Measurements from ENCODE around the gene TTC24. TPM values are rescaled to one million over a fixed set of nuclear protein-coding genes. Genes with fewer than 3 reads are reported as not detected.

The TTC24 gene
- total and polyA plus RNA-seq, 2 experiments from 2014 or later, result not detected

DNA sequence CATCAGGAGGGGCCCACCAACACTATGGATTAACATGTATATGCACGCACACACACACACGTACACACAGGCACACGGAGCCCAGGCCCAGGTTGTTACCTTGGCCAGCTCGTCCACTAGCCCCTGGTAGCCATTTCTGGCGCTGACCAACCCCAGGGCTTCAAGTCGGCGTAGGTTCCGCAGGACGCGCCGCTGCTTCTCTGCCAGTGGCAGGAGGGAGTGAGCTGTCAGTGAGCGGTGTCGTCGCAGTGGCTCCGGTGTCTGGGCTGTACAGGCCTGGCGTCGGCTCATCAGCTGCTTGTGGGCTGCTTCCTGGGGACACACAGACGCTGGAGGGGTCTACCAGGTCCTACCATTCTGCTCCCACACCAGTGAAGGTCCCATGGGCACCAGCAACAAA lies 49.5 kb upstream of the TTC24 start:
- Mint-ChIP-seq H3K4me1 (peaks cover 16% of the 10 kb centered on the region), H3K36me3 (ENCODE audit: low read depth) (peaks cover 62% of the 10 kb centered on the region), H3K4me3 (no peak overlapping the region), H3K27ac (no peak overlapping the region), H3K27me3 (ENCODE audit: insufficient read depth, low read depth, poor library complexity) (peaks cover under 1% of the 10 kb centered on the region), H3K9me3 (no peaks in the 10 kb centered on the region)
- Histone ChIP-seq H3K4me1 (ENCODE audit: insufficient read depth) (peaks cover 16% of the 10 kb centered on the region; the same call in 1 of the 2 replicates), H4K20me1 (replicated peaks; ENCODE audit: insufficient read depth) (no peaks in the 10 kb centered on the region), H2AFZ (no peak overlapping the region), H3K4me3 (no peak overlapping the region), H3K79me2 (replicated peaks; ENCODE audit: insufficient read depth) (no peaks in the 10 kb centered on the region), H3F3A (replicated peaks; ENCODE audit: low read depth) (no peaks in the 10 kb centered on the region), H3K36me3 (ENCODE audit: insufficient read depth) (no peaks in the 10 kb centered on the region), H3K27ac (ENCODE audit: low read depth) (no peak overlapping the region), H3K9me2 (ENCODE audit: insufficient read depth) (no peaks in the 10 kb centered on the region), H3K4me2 (no peak overlapping the region), H3K27me3 (ENCODE audit: insufficient read depth) (no peaks in the 10 kb centered on the region)
- ATAC-seq (no peak), DNase-seq (ENCODE audit: low spot score) (no peak)
- TF ChIP-seq, protein P1, sequence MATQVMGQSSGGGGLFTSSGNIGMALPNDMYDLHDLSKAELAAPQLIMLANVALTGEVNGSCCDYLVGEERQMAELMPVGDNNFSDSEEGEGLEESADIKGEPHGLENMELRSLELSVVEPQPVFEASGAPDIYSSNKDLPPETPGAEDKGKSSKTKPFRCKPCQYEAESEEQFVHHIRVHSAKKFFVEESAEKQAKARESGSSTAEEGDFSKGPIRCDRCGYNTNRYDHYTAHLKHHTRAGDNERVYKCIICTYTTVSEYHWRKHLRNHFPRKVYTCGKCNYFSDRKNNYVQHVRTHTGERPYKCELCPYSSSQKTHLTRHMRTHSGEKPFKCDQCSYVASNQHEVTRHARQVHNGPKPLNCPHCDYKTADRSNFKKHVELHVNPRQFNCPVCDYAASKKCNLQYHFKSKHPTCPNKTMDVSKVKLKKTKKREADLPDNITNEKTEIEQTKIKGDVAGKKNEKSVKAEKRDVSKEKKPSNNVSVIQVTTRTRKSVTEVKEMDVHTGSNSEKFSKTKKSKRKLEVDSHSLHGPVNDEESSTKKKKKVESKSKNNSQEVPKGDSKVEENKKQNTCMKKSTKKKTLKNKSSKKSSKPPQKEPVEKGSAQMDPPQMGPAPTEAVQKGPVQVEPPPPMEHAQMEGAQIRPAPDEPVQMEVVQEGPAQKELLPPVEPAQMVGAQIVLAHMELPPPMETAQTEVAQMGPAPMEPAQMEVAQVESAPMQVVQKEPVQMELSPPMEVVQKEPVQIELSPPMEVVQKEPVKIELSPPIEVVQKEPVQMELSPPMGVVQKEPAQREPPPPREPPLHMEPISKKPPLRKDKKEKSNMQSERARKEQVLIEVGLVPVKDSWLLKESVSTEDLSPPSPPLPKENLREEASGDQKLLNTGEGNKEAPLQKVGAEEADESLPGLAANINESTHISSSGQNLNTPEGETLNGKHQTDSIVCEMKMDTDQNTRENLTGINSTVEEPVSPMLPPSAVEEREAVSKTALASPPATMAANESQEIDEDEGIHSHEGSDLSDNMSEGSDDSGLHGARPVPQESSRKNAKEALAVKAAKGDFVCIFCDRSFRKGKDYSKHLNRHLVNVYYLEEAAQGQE (IDR thresholded peaks at IDR 0.05; ENCODE audit: unreplicated experiment), result no peak
- TF ChIP-seq, protein P2, sequence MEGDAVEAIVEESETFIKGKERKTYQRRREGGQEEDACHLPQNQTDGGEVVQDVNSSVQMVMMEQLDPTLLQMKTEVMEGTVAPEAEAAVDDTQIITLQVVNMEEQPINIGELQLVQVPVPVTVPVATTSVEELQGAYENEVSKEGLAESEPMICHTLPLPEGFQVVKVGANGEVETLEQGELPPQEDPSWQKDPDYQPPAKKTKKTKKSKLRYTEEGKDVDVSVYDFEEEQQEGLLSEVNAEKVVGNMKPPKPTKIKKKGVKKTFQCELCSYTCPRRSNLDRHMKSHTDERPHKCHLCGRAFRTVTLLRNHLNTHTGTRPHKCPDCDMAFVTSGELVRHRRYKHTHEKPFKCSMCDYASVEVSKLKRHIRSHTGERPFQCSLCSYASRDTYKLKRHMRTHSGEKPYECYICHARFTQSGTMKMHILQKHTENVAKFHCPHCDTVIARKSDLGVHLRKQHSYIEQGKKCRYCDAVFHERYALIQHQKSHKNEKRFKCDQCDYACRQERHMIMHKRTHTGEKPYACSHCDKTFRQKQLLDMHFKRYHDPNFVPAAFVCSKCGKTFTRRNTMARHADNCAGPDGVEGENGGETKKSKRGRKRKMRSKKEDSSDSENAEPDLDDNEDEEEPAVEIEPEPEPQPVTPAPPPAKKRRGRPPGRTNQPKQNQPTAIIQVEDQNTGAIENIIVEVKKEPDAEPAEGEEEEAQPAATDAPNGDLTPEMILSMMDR (conservative IDR thresholded peaks at IDR 0.05; ENCODE audit: low read depth in 2 of 2), result no peak

DNA sequence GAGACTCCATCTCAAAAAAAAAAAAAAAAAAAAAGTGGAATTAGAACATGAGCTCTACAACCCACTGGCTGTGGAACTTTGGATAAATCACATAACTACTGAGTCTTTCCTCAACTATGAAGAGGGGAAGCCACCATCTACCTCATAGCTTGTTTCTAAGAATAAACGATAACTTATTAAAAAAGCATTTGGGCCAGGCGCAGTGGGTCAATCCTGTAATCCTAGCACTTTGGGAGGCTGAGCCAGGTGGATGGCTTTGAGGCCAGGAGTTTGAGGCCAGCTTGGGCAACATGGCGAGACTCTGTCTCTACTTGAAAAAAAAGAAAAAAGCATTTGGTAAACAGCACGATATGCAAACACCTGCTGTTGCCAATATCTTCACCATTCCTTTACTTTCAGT lies 47.1 kb upstream of the TTC24 start:
- TF ChIP-seq ZNF331 (CRISPR knock-in tag; IDR thresholded peaks at IDR 0.05; ENCODE audit: low read depth) (no peak), NANOG (IDR thresholded peaks at IDR 0.05; ENCODE audit: borderline replicate concordance) (no peak), POLR2AphosphoS5 (IDR thresholded peaks at IDR 0.05; ENCODE audit: low read depth) (no peak), EZH2 (IDR thresholded peaks at IDR 0.05; ENCODE audit: low read depth, unreplicated experiment) (no peak)
- TF ChIP-seq, protein P3, sequence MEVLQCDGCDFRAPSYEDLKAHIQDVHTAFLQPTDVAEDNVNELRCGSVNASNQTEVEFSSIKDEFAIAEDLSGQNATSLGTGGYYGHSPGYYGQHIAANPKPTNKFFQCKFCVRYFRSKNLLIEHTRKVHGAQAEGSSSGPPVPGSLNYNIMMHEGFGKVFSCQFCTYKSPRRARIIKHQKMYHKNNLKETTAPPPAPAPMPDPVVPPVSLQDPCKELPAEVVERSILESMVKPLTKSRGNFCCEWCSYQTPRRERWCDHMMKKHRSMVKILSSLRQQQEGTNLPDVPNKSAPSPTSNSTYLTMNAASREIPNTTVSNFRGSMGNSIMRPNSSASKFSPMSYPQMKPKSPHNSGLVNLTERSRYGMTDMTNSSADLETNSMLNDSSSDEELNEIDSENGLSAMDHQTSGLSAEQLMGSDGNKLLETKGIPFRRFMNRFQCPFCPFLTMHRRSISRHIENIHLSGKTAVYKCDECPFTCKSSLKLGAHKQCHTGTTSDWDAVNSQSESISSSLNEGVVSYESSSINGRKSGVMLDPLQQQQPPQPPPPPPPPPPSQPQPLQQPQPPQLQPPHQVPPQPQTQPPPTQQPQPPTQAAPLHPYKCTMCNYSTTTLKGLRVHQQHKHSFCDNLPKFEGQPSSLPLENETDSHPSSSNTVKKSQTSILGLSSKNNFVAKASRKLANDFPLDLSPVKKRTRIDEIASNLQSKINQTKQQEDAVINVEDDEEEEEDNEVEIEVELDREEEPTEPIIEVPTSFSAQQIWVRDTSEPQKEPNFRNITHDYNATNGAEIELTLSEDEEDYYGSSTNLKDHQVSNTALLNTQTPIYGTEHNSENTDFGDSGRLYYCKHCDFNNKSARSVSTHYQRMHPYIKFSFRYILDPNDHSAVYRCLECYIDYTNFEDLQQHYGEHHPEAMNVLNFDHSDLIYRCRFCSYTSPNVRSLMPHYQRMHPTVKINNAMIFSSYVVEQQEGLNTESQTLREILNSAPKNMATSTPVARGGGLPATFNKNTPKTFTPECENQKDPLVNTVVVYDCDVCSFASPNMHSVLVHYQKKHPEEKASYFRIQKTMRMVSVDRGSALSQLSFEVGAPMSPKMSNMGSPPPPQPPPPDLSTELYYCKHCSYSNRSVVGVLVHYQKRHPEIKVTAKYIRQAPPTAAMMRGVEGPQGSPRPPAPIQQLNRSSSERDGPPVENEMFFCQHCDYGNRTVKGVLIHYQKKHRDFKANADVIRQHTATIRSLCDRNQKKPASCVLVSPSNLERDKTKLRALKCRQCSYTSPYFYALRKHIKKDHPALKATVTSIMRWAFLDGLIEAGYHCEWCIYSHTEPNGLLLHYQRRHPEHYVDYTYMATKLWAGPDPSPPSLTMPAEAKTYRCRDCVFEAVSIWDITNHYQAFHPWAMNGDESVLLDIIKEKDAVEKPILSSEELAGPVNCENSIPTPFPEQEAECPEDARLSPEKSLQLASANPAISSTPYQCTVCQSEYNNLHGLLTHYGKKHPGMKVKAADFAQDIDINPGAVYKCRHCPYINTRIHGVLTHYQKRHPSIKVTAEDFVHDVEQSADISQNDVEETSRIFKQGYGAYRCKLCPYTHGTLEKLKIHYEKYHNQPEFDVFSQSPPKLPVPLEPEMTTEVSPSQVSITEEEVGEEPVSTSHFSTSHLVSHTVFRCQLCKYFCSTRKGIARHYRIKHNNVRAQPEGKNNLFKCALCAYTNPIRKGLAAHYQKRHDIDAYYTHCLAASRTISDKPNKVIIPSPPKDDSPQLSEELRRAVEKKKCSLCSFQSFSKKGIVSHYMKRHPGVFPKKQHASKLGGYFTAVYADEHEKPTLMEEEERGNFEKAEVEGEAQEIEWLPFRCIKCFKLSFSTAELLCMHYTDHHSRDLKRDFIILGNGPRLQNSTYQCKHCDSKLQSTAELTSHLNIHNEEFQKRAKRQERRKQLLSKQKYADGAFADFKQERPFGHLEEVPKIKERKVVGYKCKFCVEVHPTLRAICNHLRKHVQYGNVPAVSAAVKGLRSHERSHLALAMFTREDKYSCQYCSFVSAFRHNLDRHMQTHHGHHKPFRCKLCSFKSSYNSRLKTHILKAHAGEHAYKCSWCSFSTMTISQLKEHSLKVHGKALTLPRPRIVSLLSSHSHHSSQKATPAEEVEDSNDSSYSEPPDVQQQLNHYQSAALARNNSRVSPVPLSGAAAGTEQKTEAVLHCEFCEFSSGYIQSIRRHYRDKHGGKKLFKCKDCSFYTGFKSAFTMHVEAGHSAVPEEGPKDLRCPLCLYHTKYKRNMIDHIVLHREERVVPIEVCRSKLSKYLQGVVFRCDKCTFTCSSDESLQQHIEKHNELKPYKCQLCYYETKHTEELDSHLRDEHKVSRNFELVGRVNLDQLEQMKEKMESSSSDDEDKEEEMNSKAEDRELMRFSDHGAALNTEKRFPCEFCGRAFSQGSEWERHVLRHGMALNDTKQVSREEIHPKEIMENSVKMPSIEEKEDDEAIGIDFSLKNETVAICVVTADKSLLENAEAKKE (CRISPR knock-in tag; IDR thresholded peaks at IDR 0.05), result no peak
- TF ChIP-seq, protein P2 (conservative IDR thresholded peaks at IDR 0.05; ENCODE audit: low read depth in 2 of 2), result no peak
- ATAC-seq (no peak), DNase-seq (ENCODE audit: low spot score) (no peak)
- Histone ChIP-seq H3F3A (replicated peaks; ENCODE audit: low read depth) (no peaks in the 10 kb centered on the region), H3K9me2 (ENCODE audit: insufficient read depth) (no peaks in the 10 kb centered on the region), H3K27me3 (ENCODE audit: insufficient read depth) (no peaks in the 10 kb centered on the region), H3K4me2 (no peak overlapping the region), H4K20me1 (replicated peaks; ENCODE audit: insufficient read depth) (no peaks in the 10 kb centered on the region; the same call in 1 of the 2 replicates), H3K27ac (ENCODE audit: low read depth) (no peak overlapping the region), H3K79me2 (replicated peaks; ENCODE audit: insufficient read depth) (no peaks in the 10 kb centered on the region), H3K36me3 (ENCODE audit: insufficient read depth) (peaks cover 13% of the 10 kb centered on the region; the same call in 1 of the 2 replicates), H3K4me3 (no peak overlapping the region), H3K4me1 (ENCODE audit: insufficient read depth) (no peaks in the 10 kb centered on the region), H2AFZ (no peak overlapping the region)
- H3K9me3 Mint-ChIP-seq, result no peaks in the 10 kb centered on the region
- H3K4me1 Mint-ChIP-seq, result no peaks in the 10 kb centered on the region
- peaks cover 67% of the 10 kb centered on the region for H3K36me3 Mint-ChIP-seq (ENCODE audit: low read depth)
- no peak overlapping the region for H3K4me3 Mint-ChIP-seq
- H3K27me3 Mint-ChIP-seq (ENCODE audit: insufficient read depth, low read depth, poor library complexity), result no peaks in the 10 kb centered on the region
- H3K27ac Mint-ChIP-seq, result no peak overlapping the region
